ENCODE data around the gene PKP4. TPM values are rescaled to one million over a fixed set of nuclear protein-coding genes. Genes with fewer than 3 reads are reported as not detected.

PKP4 gene
- total RNA-seq, 1 donor from 2014 or later, result 64.9 TPM

DNA sequence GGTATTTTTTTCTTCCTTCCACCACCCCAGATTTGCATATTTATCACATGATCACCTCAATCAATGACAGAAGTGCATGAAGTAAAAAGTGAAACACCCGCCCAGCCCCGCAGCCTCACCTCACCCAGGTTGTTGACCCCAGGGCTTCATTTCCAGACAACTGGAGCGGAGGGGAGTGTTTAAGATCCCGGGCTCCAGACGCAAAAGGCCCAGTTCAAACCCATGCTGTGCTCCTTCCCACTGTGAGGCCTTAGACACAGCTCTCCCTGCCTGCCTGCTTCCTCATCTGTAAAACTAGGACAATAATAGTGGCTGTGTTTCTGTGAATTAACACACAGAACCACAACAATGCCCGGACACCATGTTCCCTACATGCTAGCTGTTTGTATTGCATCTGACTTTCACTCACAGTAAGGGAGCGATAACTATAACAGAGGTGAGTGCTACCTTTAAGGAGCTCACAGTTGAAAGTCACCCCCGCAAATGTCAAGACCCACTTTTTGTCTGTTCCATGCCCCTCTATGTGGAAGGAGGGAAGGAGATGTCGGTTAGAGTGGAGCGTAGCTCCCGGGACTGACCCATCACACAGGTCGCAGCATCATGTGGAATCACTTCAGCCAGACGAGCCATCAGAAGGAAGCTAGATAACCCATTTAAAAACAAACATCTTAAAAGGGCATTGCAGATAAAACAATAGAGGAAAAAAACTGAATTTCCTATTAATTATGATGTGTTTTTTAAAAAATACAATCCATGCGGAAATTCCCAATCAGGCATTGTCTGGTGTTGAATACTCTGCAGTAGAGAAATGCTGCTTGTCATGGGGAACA is 260.8 kb downstream of the PKP4 start:
- TF ChIP-seq, protein P1, sequence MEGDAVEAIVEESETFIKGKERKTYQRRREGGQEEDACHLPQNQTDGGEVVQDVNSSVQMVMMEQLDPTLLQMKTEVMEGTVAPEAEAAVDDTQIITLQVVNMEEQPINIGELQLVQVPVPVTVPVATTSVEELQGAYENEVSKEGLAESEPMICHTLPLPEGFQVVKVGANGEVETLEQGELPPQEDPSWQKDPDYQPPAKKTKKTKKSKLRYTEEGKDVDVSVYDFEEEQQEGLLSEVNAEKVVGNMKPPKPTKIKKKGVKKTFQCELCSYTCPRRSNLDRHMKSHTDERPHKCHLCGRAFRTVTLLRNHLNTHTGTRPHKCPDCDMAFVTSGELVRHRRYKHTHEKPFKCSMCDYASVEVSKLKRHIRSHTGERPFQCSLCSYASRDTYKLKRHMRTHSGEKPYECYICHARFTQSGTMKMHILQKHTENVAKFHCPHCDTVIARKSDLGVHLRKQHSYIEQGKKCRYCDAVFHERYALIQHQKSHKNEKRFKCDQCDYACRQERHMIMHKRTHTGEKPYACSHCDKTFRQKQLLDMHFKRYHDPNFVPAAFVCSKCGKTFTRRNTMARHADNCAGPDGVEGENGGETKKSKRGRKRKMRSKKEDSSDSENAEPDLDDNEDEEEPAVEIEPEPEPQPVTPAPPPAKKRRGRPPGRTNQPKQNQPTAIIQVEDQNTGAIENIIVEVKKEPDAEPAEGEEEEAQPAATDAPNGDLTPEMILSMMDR (IDR thresholded peaks at IDR 0.05; ENCODE audit: unreplicated experiment), result no peak
- Mint-ChIP-seq H3K9me3 (ENCODE audit: unreplicated experiment) (peaks cover 5% of the 10 kb centered on the region), H3K27me3 (ENCODE audit: unreplicated experiment) (no peaks in the 10 kb centered on the region), H3K27ac (ENCODE audit: unreplicated experiment) (peak overlapping the region; percentile 44), H3K4me1 (ENCODE audit: unreplicated experiment) (peaks cover 59% of the 10 kb centered on the region), H3K36me3 (ENCODE audit: low read depth, unreplicated experiment) (peaks cover 6% of the 10 kb centered on the region), H3K4me3 (ENCODE audit: unreplicated experiment) (no peak overlapping the region)
- DNase-seq (ENCODE audit: low spot score), result no peak

DNA sequence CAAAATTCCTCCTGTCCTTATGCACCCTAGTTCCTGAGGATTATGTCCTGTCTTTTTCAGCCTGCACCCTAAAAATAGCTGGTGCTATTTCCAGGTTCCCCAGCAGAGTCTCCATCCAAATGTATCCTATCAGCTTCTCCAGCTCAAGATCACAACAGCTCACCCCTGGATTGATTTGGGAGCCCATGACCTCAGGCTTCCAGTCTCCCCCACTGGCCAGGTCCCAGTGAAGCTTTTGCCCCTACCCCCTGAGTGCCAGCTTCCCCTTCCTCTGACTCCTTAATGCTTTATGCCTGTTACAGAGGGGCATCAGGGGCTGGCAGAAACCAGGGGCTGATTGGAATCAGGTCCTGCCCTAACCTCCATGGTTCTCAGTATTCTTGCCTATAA is 261.4 kb downstream of the PKP4 start:
- Mint-ChIP-seq H3K4me1 (ENCODE audit: unreplicated experiment) (peaks cover 59% of the 10 kb centered on the region), H3K27ac (ENCODE audit: unreplicated experiment) (no peak overlapping the region), H3K36me3 (ENCODE audit: low read depth, unreplicated experiment) (peaks cover 6% of the 10 kb centered on the region), H3K4me3 (ENCODE audit: unreplicated experiment) (no peak overlapping the region), H3K27me3 (ENCODE audit: unreplicated experiment) (no peaks in the 10 kb centered on the region), H3K9me3 (ENCODE audit: unreplicated experiment) (peaks cover 5% of the 10 kb centered on the region)
- no peak for DNase-seq (ENCODE audit: low spot score)
- TF ChIP-seq, protein P1 (IDR thresholded peaks at IDR 0.05; ENCODE audit: unreplicated experiment), result no peak

DNA sequence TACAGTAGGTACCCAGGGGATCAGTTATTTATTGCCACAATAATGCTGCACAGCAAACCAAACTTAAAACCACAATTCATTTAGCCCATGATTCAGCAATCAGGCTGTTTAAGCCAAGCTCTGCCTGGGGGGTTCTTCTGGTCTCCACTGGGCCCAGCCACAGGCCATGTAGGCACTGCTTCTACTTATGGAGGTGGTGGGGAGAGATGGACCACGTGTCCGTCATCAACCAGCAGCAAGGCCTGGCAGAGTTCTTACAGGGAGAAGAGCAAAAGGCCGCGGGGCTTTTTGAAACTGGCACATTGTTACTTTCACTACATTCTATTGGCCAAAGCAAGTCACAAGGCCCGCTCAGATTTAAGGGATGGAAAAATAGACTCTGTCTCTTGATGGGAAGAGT is 262.1 kb downstream of the PKP4 start:
- Mint-ChIP-seq H3K9me3 (ENCODE audit: unreplicated experiment) (peaks cover 3% of the 10 kb centered on the region), H3K36me3 (ENCODE audit: low read depth, unreplicated experiment) (peaks cover 3% of the 10 kb centered on the region), H3K4me1 (ENCODE audit: unreplicated experiment) (peaks cover 59% of the 10 kb centered on the region), H3K27me3 (ENCODE audit: unreplicated experiment) (peaks cover 2% of the 10 kb centered on the region), H3K27ac (ENCODE audit: unreplicated experiment) (no peak overlapping the region), H3K4me3 (ENCODE audit: unreplicated experiment) (no peak overlapping the region)
- TF ChIP-seq, protein P1 (IDR thresholded peaks at IDR 0.05; ENCODE audit: unreplicated experiment), result no peak
- DNase-seq (ENCODE audit: low spot score), result no peak

DNA sequence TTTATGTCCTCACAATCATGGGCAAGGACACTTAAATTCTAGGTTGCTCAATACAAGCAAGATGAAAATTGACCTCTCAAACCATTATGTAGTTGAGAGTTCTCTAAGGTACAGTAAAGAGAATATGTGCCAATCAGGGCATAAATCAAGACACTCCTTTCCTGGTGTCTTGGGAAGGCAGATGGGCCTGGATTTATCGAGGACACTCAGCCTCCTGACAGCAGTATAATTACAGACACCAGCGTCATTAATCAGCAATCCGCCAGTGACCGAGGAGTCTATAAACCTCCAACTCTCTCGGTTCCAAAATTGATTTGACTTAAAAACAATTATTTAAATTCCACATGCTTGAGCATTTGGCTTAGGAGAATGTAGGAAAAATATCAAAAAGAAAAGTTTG is 262.7 kb downstream of the PKP4 start:
- Mint-ChIP-seq H3K27ac (ENCODE audit: unreplicated experiment) (peak overlapping the region; percentile 36), H3K27me3 (ENCODE audit: unreplicated experiment) (peaks cover 3% of the 10 kb centered on the region), H3K36me3 (ENCODE audit: low read depth, unreplicated experiment) (no peaks in the 10 kb centered on the region), H3K4me3 (ENCODE audit: unreplicated experiment) (no peak overlapping the region), H3K4me1 (ENCODE audit: unreplicated experiment) (peaks cover 62% of the 10 kb centered on the region), H3K9me3 (ENCODE audit: unreplicated experiment) (no peaks in the 10 kb centered on the region)
- DNase-seq (ENCODE audit: low spot score), result no peak
- TF ChIP-seq, protein P1 (IDR thresholded peaks at IDR 0.05; ENCODE audit: unreplicated experiment), result no peak

Measured in endothelial cell (in vitro differentiated cells).